Neutrophil (primary cell): Measurements from ENCODE around the gene ALPG.
"Not testable (repeated sequence)": the region's sequence is repeated elsewhere in the genome, so short reads cannot be mapped to it uniquely, and the experiment has no call there.

Experiments used
- H3K27ac ChIP-seq: fragments of 200-600 bp; sonication (generic); 2 replicates; pipeline ENCODE4 v1.5.1; 2016; ENCODE audit warnings: mild to moderate bottlenecking, moderate library complexity
- H3K27me3 ChIP-seq: fragments of 200-600 bp; sonication (generic); 2 replicates; pipeline ENCODE4 v1.6.0; 2016; ENCODE audit warnings: mild to moderate bottlenecking
- H3K36me3 ChIP-seq: fragments of 200-600 bp; sonication (generic); 2 replicates; pipeline ENCODE4 v1.5.1; 2017
- H3K4me1 ChIP-seq, 2 experiments: fragments of 200-600 bp in 1 of 2; sonication (generic) in 1 of 2; 1 replicate in 1 of 2; 2 replicates in 1 of 2; pipeline versions ENCODE4 v1.5.1 to v1.6.1; 2013 to 2016; ENCODE audit warnings: low read depth in 1 of 2, low read length in 1 of 2, mild to moderate bottlenecking in 1 of 2, moderate library complexity in 1 of 2; ENCODE audit not compliant: control insufficient read depth in 1 of 2, insufficient read depth in 1 of 2
- H3K4me3 ChIP-seq, 2 experiments: fragments of 200-600 bp in 1 of 2; sonication (generic) in 1 of 2; 1 replicate in 1 of 2; 2 replicates in 1 of 2; pipeline ENCODE4 v1.5.1; 2013 to 2016; ENCODE audit warnings: low read depth in 1 of 2, low read length in 1 of 2, mild to moderate bottlenecking in 1 of 2, moderate library complexity in 1 of 2
- H3K9me3 ChIP-seq: fragments of 200-600 bp; sonication (generic); 2 replicates; pipeline ENCODE4 v1.5.1; 2016
- TF ChIP-seq, protein P1 (sequence below): fragments of 200-600 bp; sonication (generic); IDR thresholded peaks from 2 replicates; pipeline ENCODE4 v1.5.1; 2016; ENCODE audit warnings: antibody characterized with exemption

ALPG gene

DNA sequence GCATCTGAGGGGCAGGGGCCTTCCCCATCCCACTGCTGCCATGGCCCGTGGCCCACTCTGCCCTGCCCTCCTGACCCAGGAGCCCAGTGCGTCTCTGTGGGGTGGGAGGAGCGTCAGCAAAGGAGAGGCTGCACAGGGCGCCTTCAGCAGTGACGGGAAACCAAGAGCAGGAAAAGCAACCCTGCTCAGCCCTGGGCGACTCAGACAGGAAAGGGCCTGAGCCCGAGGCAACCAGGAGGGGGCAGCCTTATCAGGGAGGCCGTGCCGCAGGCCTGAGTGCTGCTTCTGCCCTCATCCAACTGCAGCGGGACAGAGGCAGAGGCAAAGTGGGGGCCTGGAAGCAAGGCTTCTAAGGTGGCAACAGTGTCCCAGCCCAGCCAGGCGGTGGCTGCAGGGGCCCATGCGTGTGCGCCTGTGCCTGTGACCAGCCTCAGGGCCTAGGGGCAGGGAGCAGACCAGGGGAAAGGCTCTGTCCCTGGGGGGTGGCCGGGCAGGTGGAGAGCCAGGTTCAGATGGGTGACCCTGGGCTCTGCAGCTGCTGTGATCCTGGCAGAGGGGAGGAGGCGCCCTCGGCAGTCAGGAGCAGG lies 26.0 kb downstream of the ALPG start:
- TF ChIP-seq, protein P1, sequence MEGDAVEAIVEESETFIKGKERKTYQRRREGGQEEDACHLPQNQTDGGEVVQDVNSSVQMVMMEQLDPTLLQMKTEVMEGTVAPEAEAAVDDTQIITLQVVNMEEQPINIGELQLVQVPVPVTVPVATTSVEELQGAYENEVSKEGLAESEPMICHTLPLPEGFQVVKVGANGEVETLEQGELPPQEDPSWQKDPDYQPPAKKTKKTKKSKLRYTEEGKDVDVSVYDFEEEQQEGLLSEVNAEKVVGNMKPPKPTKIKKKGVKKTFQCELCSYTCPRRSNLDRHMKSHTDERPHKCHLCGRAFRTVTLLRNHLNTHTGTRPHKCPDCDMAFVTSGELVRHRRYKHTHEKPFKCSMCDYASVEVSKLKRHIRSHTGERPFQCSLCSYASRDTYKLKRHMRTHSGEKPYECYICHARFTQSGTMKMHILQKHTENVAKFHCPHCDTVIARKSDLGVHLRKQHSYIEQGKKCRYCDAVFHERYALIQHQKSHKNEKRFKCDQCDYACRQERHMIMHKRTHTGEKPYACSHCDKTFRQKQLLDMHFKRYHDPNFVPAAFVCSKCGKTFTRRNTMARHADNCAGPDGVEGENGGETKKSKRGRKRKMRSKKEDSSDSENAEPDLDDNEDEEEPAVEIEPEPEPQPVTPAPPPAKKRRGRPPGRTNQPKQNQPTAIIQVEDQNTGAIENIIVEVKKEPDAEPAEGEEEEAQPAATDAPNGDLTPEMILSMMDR = no peak
- no peak overlapping the region for H3K4me3 ChIP-seq
- no peak overlapping the region for H3K27ac ChIP-seq
- no peaks in the 10 kb centered on the region for H3K36me3 ChIP-seq
- peaks cover 4% of the 10 kb centered on the region for H3K27me3 ChIP-seq
- no peaks in the 10 kb centered on the region for H3K9me3 ChIP-seq
- H3K4me1 ChIP-seq = no peaks in the 10 kb centered on the region

DNA sequence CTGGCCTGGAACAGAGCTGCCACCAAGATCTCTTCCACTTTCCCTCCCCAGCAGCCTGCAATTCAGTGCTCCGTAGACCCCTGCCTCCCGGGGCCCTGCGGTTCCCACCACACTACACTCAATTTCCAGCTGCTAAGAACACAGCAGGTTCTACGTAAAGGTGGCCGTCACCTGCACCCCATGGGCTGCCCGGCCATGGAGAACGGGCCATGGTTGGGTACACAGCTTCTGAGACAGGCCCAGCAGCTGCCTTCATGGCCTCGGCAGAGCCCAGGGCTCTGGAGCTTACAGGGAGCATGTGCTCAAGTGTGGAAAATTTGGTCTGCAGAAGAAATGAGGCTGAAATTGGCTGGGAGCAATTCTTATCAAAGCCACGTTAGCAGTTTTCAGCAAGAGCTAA lies 27.0 kb downstream of the ALPG start:
- H3K27ac ChIP-seq, H3K9me3 ChIP-seq, H3K27me3 ChIP-seq, H3K4me3 ChIP-seq, H3K36me3 ChIP-seq, H3K4me1 ChIP-seq: not testable (repeated sequence)

DNA sequence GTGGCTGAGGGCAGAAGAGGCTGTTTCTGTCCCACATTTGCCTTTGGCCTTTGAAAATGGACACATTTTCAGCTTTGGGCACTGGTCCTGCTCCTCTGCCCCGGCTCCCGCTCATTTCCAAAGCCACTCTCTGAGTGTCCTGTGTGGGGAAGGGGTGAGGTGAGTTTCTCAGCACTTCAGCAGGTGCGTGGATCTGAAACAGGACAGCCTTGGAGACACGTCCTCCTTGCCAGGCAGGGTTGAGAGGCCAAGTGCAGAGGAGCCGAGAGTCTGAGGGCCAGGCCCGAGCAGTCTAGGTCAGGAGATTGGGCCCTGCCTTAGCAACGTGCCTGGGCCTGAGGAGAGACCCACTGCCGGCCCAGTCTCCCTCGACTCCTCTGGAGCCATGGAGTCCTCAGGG lies 27.4 kb downstream of the ALPG start:
- Histone ChIP-seq H3K27me3 (no peaks in the 10 kb centered on the region), H3K9me3 (no peaks in the 10 kb centered on the region), H3K27ac (no peak overlapping the region), H3K36me3 (no peaks in the 10 kb centered on the region), H3K4me3 (no peak overlapping the region), H3K4me1 (no peaks in the 10 kb centered on the region)
- TF ChIP-seq, protein P1 = no peak

- H3K36me3 ChIP-seq = no peaks in the 10 kb centered on the region
- H3K27me3 ChIP-seq = no peaks in the 10 kb centered on the region
- TF ChIP-seq, protein P1 = no peak
- no peak overlapping the region for H3K27ac ChIP-seq
- H3K4me3 ChIP-seq = no peak overlapping the region
- no peaks in the 10 kb centered on the region for H3K9me3 ChIP-seq
- no peaks in the 10 kb centered on the region for H3K4me1 ChIP-seq
Observed at GRCh38 chr2:232434563-232435374, 28.1 kb downstream of the ALPG start.

- TF ChIP-seq, protein P1 = no peak
- H3K27ac ChIP-seq = no peak overlapping the region
- no peak overlapping the region for H3K4me3 ChIP-seq
- no peaks in the 10 kb centered on the region for H3K9me3 ChIP-seq
- H3K36me3 ChIP-seq = no peaks in the 10 kb centered on the region
- H3K4me1 ChIP-seq = no peaks in the 10 kb centered on the region
- H3K27me3 ChIP-seq = peaks cover under 1% of the 10 kb centered on the region
Observed at GRCh38 chr2:232435375-232435648, 28.7 kb downstream of the ALPG start.

DNA sequence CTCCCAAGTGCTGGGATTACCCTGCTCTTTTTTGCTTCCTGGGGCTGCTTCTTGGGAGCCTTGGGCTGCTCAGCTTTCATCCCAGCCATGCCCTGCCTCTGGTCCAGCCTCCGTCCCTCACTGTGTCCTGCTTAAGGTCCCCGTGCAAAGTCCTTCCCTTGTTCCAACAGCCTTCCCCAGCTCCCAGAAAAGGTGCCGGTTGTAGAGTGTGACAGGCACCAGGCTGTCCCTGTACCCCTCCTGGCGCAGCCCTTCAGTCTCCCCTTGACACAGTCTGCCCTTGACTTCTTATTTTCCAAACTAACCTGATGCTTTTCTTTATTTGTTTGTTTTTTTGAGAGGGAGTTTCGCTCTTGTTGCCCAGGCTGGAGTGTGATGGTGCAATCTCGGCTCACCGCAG lies 29.2 kb downstream of the ALPG start:
- H3K4me3 ChIP-seq = no peak overlapping the region

More for the DNA sequence above, 29.2 kb downstream of the ALPG start:
- Histone ChIP-seq H3K4me1 (no peaks in the 10 kb centered on the region), H3K9me3 (no peaks in the 10 kb centered on the region), H3K27me3 (peaks cover 4% of the 10 kb centered on the region), H3K27ac (no peak overlapping the region), H3K36me3 (no peaks in the 10 kb centered on the region)
- TF ChIP-seq, protein P1 = no peak
